Measurements from ENCODE around the gene FHL1.

GRCh38 chrX:136115904-136116297 lies 31.4 kb upstream of the FHL1 start:
- TF ChIP-seq CTCF (IDR thresholded peaks at IDR 0.05; ENCODE audit: borderline replicate concordance, extremely low read depth, low read length, poor library complexity, severe bottlenecking) (no peak), EZH2 (IDR thresholded peaks at IDR 0.05; ENCODE audit: borderline replicate concordance, low read depth, low read length, severe bottlenecking) (no peak)
